GM23338 (cell line): ENCODE data around the gene PRR35. TPM values are rescaled to one million over a fixed set of nuclear protein-coding genes. Genes with fewer than 3 reads are reported as not detected.
A peak's percentile ranks its signal among the peaks of the same experiment; 100 is the strongest.

Source experiments
- ATAC-seq: fragments of 200-7000 bp; cut with Tn5 transposase; 3 replicates; pipeline ENCODE4 v1.9.1; 2020
- DNase-seq: peaks from one replicate; pipeline ENCODE4 v3.0.0-alpha.2; 2015; ENCODE audit warnings: low spot score
- H2AFZ ChIP-seq: fragments of 200-600 bp; sonication (generic); 2 replicates; pipeline ENCODE4 v1.8.0; 2016; ENCODE audit warnings: antibody characterized with exemption, mild to moderate bottlenecking, moderate library complexity
- H3F3A ChIP-seq: fragments of 200-600 bp; sonication (generic); replicated peaks from 2 replicates; pipeline ENCODE4 v1.8.0; 2017; ENCODE audit warnings: antibody characterized with exemption, mixed run types, low read depth
- H3K27ac ChIP-seq: fragments of 200-600 bp; sonication (generic); 2 replicates; pipeline ENCODE4 v1.6.1; 2016; ENCODE audit warnings: low read depth
- H3K27me3 ChIP-seq: fragments of 200-600 bp; sonication (generic); 2 replicates; pipeline ENCODE4 v1.8.0; 2016; ENCODE audit warnings: mild to moderate bottlenecking, mixed run types, moderate library complexity; ENCODE audit not compliant: insufficient read depth
- H3K36me3 ChIP-seq: fragments of 200-600 bp; sonication (generic); 2 replicates; pipeline ENCODE4 v1.8.0; 2016; ENCODE audit warnings: mild to moderate bottlenecking; ENCODE audit not compliant: insufficient read depth
- H3K4me1 ChIP-seq: fragments of 200-600 bp; sonication (generic); 2 replicates; pipeline ENCODE4 v1.8.0; 2016; ENCODE audit warnings: mild to moderate bottlenecking, moderate library complexity; ENCODE audit not compliant: insufficient read depth
- H3K4me2 ChIP-seq: fragments of 200-600 bp; sonication (generic); 2 replicates; pipeline ENCODE4 v1.7.1; 2017; ENCODE audit warnings: mixed run types
- H3K4me3 ChIP-seq: fragments of 200-600 bp; sonication (generic); 2 replicates; pipeline ENCODE4 v1.6.1; 2016; ENCODE audit warnings: mixed run types
- H3K79me2 ChIP-seq: fragments of 200-600 bp; sonication (generic); replicated peaks from 2 replicates; pipeline ENCODE4 v1.8.0; 2017; ENCODE audit warnings: mild to moderate bottlenecking; ENCODE audit not compliant: insufficient read depth
- H3K9me2 ChIP-seq: fragments of 200-600 bp; sonication (generic); 2 replicates; pipeline ENCODE4 v1.8.0; 2017; ENCODE audit not compliant: insufficient read depth
- H4K20me1 ChIP-seq: fragments of 200-600 bp; sonication (generic); replicated peaks from 2 replicates; pipeline ENCODE4 v1.8.0; 2017; ENCODE audit warnings: mild to moderate bottlenecking; ENCODE audit not compliant: insufficient read depth
- H3K27ac Mint-ChIP-seq: 2 replicates; pipeline ENCODE4 v1.8.0; 2020; ENCODE audit warnings: inconsistent platforms, mild to moderate bottlenecking, moderate library complexity, mixed read lengths
- H3K27me3 Mint-ChIP-seq: 3 replicates; pipeline ENCODE4 v1.8.0; 2022; ENCODE audit warnings: low read depth, mild to moderate bottlenecking, moderate library complexity, mixed read lengths, inconsistent platforms; ENCODE audit not compliant: insufficient read depth, poor library complexity
- H3K36me3 Mint-ChIP-seq: 3 replicates; pipeline ENCODE4 v1.8.0; 2021; ENCODE audit warnings: low read depth, mild to moderate bottlenecking, inconsistent platforms, moderate library complexity, mixed read lengths
- H3K4me1 Mint-ChIP-seq: 3 replicates; pipeline ENCODE4 v1.8.0; 2020; ENCODE audit warnings: mild to moderate bottlenecking, inconsistent platforms, mixed read lengths
- H3K4me3 Mint-ChIP-seq: 3 replicates; pipeline ENCODE4 v1.8.0; 2021; ENCODE audit warnings: moderate library complexity, mild to moderate bottlenecking, inconsistent platforms, mixed read lengths
- H3K9me3 Mint-ChIP-seq: 3 replicates; pipeline ENCODE4 v1.8.0; 2020; ENCODE audit warnings: moderate library complexity, mild to moderate bottlenecking, inconsistent platforms, mixed read lengths
- CREB1 ChIP-seq: fragments of 250-450 bp; sonication (Bioruptor Pico); IDR thresholded peaks from 2 replicates; pipeline ENCODE4 v1.5.0; 2020; ENCODE audit warnings: low read depth, mild to moderate bottlenecking, moderate library complexity
- CTCF ChIP-seq, 2 experiments: fragments of 200-600 bp in 1 of 2; sonication (generic) in 1 of 2; conservative IDR thresholded peaks; 2 replicates each; pipeline versions ENCODE4 v1.5.1 to v1.6.1; 2016 to 2017; ENCODE audit warnings: antibody characterized with exemption in 2 of 2, low read depth in 2 of 2, mild to moderate bottlenecking in 2 of 2, moderate library complexity in 1 of 2
- ETS1 ChIP-seq: IDR thresholded peaks from 2 replicates; pipeline ENCODE4 v1.6.1; 2016; ENCODE audit warnings: antibody characterized with exemption
- EZH2phosphoT487 ChIP-seq: fragments of 200-600 bp; sonication (generic); IDR thresholded peaks from one replicate; pipeline ENCODE4 v1.8.1; 2018; ENCODE audit warnings: antibody characterized with exemption; ENCODE audit not compliant: unreplicated experiment
- JUNB ChIP-seq: IDR thresholded peaks from one replicate; pipeline ENCODE4 v1.6.1; 2016; ENCODE audit warnings: antibody characterized with exemption; ENCODE audit not compliant: unreplicated experiment
- NANOG ChIP-seq: IDR thresholded peaks from 2 replicates; pipeline ENCODE4 v1.6.1; 2016; ENCODE audit warnings: antibody characterized with exemption, borderline replicate concordance
- POLR2AphosphoS5 ChIP-seq: IDR thresholded peaks from 2 replicates; pipeline ENCODE4 v1.6.1; 2016; ENCODE audit warnings: antibody characterized with exemption, low read depth
- ZNF114 ChIP-seq: fragments of 250-450 bp; sonication (Bioruptor Pico); IDR thresholded peaks from 2 replicates; pipeline ENCODE4 v1.5.0; 2020; ENCODE audit warnings: mild to moderate bottlenecking, moderate library complexity
- polyA plus RNA-seq: library from polyadenylated mRNA; unstranded; fragments of >200 nt; fragmentation: Nextera tagmentation; extraction: Ambion mirVana; gene quantifications from 2 replicates; pipeline ENCODE4 v1.2.1, GENCODE V29; 2016
- total RNA-seq: library from RNA; depleted of rRNA; stranded (reverse); fragments of >200 nt; shearing (Covaris generic); gene quantifications from 2 replicates; pipeline ENCODE4 v1.2.3, GENCODE V29; 2014

The PRR35 gene
- total and polyA plus RNA-seq, 2 experiments from 2014 or later, result 0.32 to 1.4 TPM

GRCh38 chr16:586645-587590 is 26.7 kb downstream of the PRR35 start:
- TF ChIP-seq ETS1 (no peak), CTCF (conservative IDR thresholded peaks at IDR 0.05; ENCODE audit: low read depth in 2 of 2) (no peak), CREB1 (CRISPR knock-in tag) (no peak), NANOG (no peak), EZH2phosphoT487 (no peak), JUNB (no peak), POLR2AphosphoS5 (peak; percentile 51)
- H3K4me3 Mint-ChIP-seq, result peak overlapping the region; percentile 87
- H3F3A ChIP-seq, result peaks cover 10% of the 10 kb centered on the region; the same call in 1 of the 2 replicates
- peaks cover 18% of the 10 kb centered on the region for H3K79me2 ChIP-seq
- H3K4me3 ChIP-seq, result no peak overlapping the region
- DNase-seq, result no peak
- peaks cover 30% of the 10 kb centered on the region for H3K27me3 ChIP-seq
- H3K27ac ChIP-seq, result no peak overlapping the region
- peak overlapping the region; percentile 86; the same call in 1 of the 2 replicates for H3K27ac Mint-ChIP-seq
- peaks cover 14% of the 10 kb centered on the region for H3K4me1 Mint-ChIP-seq
- peaks cover 30% of the 10 kb centered on the region for H3K27me3 Mint-ChIP-seq
- peaks cover 20% of the 10 kb centered on the region for H4K20me1 ChIP-seq
- H3K9me2 ChIP-seq, result no peaks in the 10 kb centered on the region
- no peak overlapping the region for H2AFZ ChIP-seq
- no peaks in the 10 kb centered on the region for H3K36me3 ChIP-seq
- peaks cover 5% of the 10 kb centered on the region; the same call in 1 of the 2 replicates for H3K4me1 ChIP-seq
- no peaks in the 10 kb centered on the region; the same call in 2 of the 3 replicates for H3K9me3 Mint-ChIP-seq
- H3K36me3 Mint-ChIP-seq, result peaks cover 3% of the 10 kb centered on the region; the same call in 1 of the 3 replicates
- no peak for ATAC-seq
- no peak overlapping the region for H3K4me2 ChIP-seq

DNA sequence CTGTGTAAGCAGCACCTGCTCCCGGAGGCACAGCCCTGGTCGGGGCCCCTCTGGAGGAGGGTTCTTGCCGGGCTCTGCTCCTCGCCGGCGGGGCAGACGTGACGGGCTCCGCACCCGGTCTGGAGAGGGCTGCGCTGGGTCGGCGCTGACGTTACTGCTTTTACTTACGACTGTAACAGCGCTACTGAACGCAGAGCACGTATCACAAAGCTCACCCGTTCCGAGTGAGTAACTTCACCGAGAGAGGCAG is 28.4 kb downstream of the PRR35 start:
- H3K4me3 ChIP-seq, result peak overlapping the region; percentile 98
- peaks cover 3% of the 10 kb centered on the region; the same call in 1 of the 3 replicates for H3K36me3 Mint-ChIP-seq
- peaks cover 5% of the 10 kb centered on the region; the same call in 1 of the 2 replicates for H3K4me1 ChIP-seq
- peak; percentile 78 for DNase-seq
- peak; percentile 20 for ATAC-seq
- no peaks in the 10 kb centered on the region for H3K9me2 ChIP-seq
- H3K4me1 Mint-ChIP-seq, result peaks cover 16% of the 10 kb centered on the region
- peak overlapping the region; percentile 98 for H3K27ac Mint-ChIP-seq
- H3K4me2 ChIP-seq, result peak overlapping the region; percentile 84
- no peak overlapping the region for H2AFZ ChIP-seq
- no peaks in the 10 kb centered on the region; the same call in 1 of the 3 replicates for H3K9me3 Mint-ChIP-seq
- H3K27me3 Mint-ChIP-seq, result peaks cover 31% of the 10 kb centered on the region
- peaks cover 30% of the 10 kb centered on the region for H3K27me3 ChIP-seq
- H3K27ac ChIP-seq, result 0 out of 2 replicates have a peak overlapping the region, but pooled peaks have one; percentile 99
- peaks cover 26% of the 10 kb centered on the region for H3K79me2 ChIP-seq
- H3F3A ChIP-seq, result peaks cover 8% of the 10 kb centered on the region; the same call in 1 of the 2 replicates
- H4K20me1 ChIP-seq, result peaks cover 23% of the 10 kb centered on the region
- H3K4me3 Mint-ChIP-seq, result peak overlapping the region; percentile 87
- H3K36me3 ChIP-seq, result no peaks in the 10 kb centered on the region
- no peak for TF ChIP-seq JUNB
- no peak for TF ChIP-seq CREB1 (CRISPR knock-in tag)
- no peak for TF ChIP-seq CTCF (conservative IDR thresholded peaks at IDR 0.05; ENCODE audit: low read depth in 2 of 2)
- no peak for TF ChIP-seq ETS1
- no peak for TF ChIP-seq ZNF114
